Activated T-helper 2 cell treated with anti-CD3 and anti-CD28 coated beads, Interferon-gamma antibody, Interleukin-2, Interleukin-4, amounts not matched to agents 10 μg/mL and 5 μg/mL and 100 μg/mL, durations not matched to agents 14 hours and 24 hours and 36 hours (primary cell): ENCODE measurements around the gene ATG16L2. TPM values are rescaled to one million over a fixed set of nuclear protein-coding genes. Genes with fewer than 3 reads are reported as not detected.
"Not testable (repeated sequence)": the region's sequence is repeated elsewhere in the genome, so short reads cannot be mapped to it uniquely, and the experiment has no call there.

ENCODE experiments used
- DNase-seq: peaks from one replicate; pipeline ENCODE4 v3.0.0; 2021; ENCODE audit warnings: low spot score
- H3K27ac Mint-ChIP-seq: one replicate; pipeline ENCODE4 v1.8.0; 2021; ENCODE audit warnings: mixed read lengths
- H3K27me3 Mint-ChIP-seq: one replicate; pipeline ENCODE4 v1.8.0; 2021; ENCODE audit warnings: low read depth, mixed read lengths
- H3K36me3 Mint-ChIP-seq: one replicate; pipeline ENCODE4 v1.8.0; 2021; ENCODE audit warnings: low read depth, mixed read lengths
- H3K4me1 Mint-ChIP-seq: one replicate; pipeline ENCODE4 v1.8.0; 2021; ENCODE audit warnings: low read depth, mixed read lengths
- H3K4me3 Mint-ChIP-seq: one replicate; pipeline ENCODE4 v1.8.0; 2021; ENCODE audit warnings: low read depth, mild to moderate bottlenecking, moderate library complexity, mixed read lengths
- H3K9me3 Mint-ChIP-seq: one replicate; pipeline ENCODE4 v1.8.0; 2021; ENCODE audit warnings: mixed read lengths
- intact Hi-C: fragments of 100-400 bp; cut with micrococcal nuclease; formaldehyde crosslinking; loops from one replicate; pipeline ENCODE4 v1.15.1; 2023
- total RNA-seq: library from RNA; stranded (reverse); gene quantifications from 2 replicates; pipeline ENCODE4 v1.2.3, GENCODE V29; 2022

Gene ATG16L2
- total RNA-seq, 1 donor from 2014 or later, result 87.1 TPM

GRCh38 chr11:72783144-72783905 is 30.9 kb upstream of the ATG16L2 start:
- intact Hi-C loops, result no loop called here
- H3K9me3 Mint-ChIP-seq, result no peaks in the 10 kb centered on the region
- no peak overlapping the region for H3K4me3 Mint-ChIP-seq
- H3K4me1 Mint-ChIP-seq, result peaks cover 14% of the 10 kb centered on the region
- no peaks in the 10 kb centered on the region for H3K36me3 Mint-ChIP-seq
- no peak overlapping the region for H3K27ac Mint-ChIP-seq
- H3K27me3 Mint-ChIP-seq, result peaks cover 6% of the 10 kb centered on the region
- DNase-seq, result no peak

DNA sequence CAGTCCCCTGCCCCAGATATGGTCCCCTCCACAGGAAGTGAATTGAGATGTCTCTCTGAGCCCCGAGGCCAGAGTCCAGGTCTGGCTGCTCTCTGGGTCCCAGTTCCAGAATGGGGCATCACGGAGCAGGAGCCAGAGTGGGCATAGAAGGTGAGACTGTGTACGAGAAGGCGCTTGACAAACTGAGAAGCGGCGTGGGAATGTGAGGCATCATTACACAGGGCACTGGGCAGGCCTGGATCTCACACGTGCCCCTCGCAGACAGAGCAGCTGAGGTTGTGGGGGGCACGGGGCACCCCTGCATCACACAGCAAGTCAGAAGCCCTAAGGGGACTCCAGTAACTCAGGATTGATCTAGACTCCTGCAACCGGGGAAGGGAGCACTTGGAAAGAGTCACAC is 29.5 kb upstream of the ATG16L2 start:
- Mint-ChIP-seq H3K27ac (no peak overlapping the region), H3K27me3 (peaks cover 4% of the 10 kb centered on the region), H3K4me3 (no peak overlapping the region), H3K9me3 (no peaks in the 10 kb centered on the region), H3K36me3 (no peaks in the 10 kb centered on the region), H3K4me1 (peaks cover 14% of the 10 kb centered on the region)
- no peak for DNase-seq
- intact Hi-C loops, result no loop called here

- Mint-ChIP-seq H3K36me3 (no peaks in the 10 kb centered on the region), H3K9me3 (no peaks in the 10 kb centered on the region)
These were observed 27.7 kb upstream of the ATG16L2 start for GRCh38 chr11:72786305-72787215.

DNA sequence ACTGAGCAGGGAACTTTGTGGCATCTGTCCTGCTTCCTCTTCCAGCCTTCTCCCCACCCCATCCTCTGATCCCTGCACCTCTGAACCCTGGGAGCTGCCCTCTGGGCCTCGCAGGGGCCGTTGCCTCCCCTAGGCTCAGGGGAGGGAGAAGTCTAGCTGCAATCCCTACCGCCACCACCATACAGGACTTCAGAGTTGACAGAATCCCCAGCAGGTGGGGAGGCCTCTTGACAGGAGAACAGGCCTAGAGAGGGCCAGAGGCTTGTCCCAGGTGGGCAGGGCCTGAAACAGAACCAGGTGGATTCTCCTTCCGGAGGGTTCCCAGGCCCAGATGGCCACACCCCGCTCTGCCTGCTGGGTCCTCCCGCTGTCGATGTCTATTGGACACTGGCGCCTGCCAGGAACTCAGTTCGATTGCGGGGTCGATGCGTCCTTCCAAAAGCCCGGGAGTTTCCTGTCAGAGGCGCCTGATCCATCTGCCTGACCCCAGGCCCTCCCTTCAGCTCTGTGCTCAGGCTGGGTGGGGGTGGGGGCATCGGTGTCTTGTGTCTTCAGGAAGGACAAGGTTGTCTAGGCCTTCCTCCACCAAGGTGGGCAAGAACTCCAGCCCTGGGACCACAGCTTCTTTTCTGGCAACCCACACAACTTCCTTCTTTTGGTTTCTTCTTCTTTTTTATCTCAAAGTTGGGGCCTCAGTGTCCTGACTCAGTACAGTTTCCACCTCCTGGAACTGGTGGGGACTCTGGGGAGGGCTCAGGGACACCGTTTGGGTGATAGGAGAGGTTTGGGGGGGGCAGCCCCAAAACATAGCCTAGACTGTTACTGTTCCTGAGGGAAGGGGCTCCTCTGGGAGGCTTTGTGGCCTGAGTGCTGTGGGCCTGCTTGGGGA is 26.8 kb upstream of the ATG16L2 start:
- intact Hi-C loops, result no loop called here
- DNase-seq, result no peak
- Mint-ChIP-seq H3K4me1 (peaks cover 10% of the 10 kb centered on the region), H3K4me3 (no peak overlapping the region), H3K27ac (peak overlapping the region; percentile 38), H3K36me3 (no peaks in the 10 kb centered on the region), H3K9me3 (no peaks in the 10 kb centered on the region), H3K27me3 (no peaks in the 10 kb centered on the region)

More at GRCh38 chr11:72786305-72787215, 27.7 kb upstream of the ATG16L2 start:
- DNase-seq, result no peak
- H3K27ac Mint-ChIP-seq, result no peak overlapping the region
- H3K4me3 Mint-ChIP-seq, result no peak overlapping the region
- H3K4me1 Mint-ChIP-seq, result peaks cover 14% of the 10 kb centered on the region
- no peaks in the 10 kb centered on the region for H3K27me3 Mint-ChIP-seq
- intact Hi-C loops, result no loop called here

DNA sequence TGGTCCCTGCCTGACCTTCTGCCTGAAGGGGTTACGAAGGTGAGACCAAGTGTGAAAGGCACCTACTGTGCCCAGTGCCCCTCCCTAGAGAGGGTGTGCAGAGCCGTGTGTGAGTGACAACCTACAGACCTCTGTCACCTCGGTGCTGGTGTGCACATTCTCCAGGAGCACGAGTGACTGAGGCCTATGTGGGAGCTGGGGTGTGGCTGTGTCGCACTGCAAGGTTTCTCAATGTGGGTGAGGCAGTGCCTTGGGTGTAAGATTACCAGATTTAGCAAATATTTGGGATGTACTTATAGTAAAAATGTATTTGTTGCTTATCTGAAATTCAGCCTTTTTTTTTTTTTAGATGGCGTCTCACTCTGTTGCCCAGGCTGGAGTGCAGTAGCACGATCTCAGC is 26.0 kb upstream of the ATG16L2 start:
- intact Hi-C loops, result no loop called here
- Mint-ChIP-seq H3K9me3 (no peaks in the 10 kb centered on the region), H3K27ac (no peak overlapping the region), H3K4me3 (no peak overlapping the region), H3K27me3 (no peaks in the 10 kb centered on the region), H3K4me1 (peaks cover 16% of the 10 kb centered on the region), H3K36me3 (no peaks in the 10 kb centered on the region)
- no peak for DNase-seq

- H3K36me3 Mint-ChIP-seq, result no peaks in the 10 kb centered on the region
- no peaks in the 10 kb centered on the region for H3K9me3 Mint-ChIP-seq
- no peak overlapping the region for H3K27ac Mint-ChIP-seq
These were observed 24.6 kb upstream of the ATG16L2 start for GRCh38 chr11:72789493-72790131.

DNA sequence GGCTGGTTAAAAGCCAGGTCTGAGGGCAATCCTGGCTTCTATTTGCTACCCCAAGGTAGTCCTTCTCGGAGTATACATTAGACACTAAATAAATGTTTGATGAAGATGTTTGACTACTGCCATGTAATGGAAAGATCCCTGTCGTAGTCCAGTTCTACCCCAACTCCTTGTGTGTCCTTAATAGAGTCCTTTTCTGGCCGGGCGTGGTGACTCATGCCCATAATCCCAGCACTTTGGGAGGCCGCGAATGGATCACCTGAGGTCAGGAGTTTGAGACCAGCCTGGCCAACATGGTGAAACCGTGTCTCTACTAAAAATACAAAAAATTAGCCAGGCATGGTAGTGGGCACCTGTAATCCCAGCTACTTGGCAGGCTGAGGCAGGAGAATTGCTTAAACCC is 23.0 kb upstream of the ATG16L2 start:
- H3K4me3 Mint-ChIP-seq, H3K9me3 Mint-ChIP-seq, H3K27me3 Mint-ChIP-seq, H3K36me3 Mint-ChIP-seq, DNase-seq, intact Hi-C loops, H3K27ac Mint-ChIP-seq: not testable (repeated sequence)
- peaks cover 28% of the 10 kb centered on the region for H3K4me1 Mint-ChIP-seq

More at GRCh38 chr11:72789493-72790131, 24.6 kb upstream of the ATG16L2 start:
- intact Hi-C loops, result no loop called here
- no peak for DNase-seq
- no peak overlapping the region for H3K4me3 Mint-ChIP-seq
- peaks cover 25% of the 10 kb centered on the region for H3K4me1 Mint-ChIP-seq
- no peaks in the 10 kb centered on the region for H3K27me3 Mint-ChIP-seq

DNA sequence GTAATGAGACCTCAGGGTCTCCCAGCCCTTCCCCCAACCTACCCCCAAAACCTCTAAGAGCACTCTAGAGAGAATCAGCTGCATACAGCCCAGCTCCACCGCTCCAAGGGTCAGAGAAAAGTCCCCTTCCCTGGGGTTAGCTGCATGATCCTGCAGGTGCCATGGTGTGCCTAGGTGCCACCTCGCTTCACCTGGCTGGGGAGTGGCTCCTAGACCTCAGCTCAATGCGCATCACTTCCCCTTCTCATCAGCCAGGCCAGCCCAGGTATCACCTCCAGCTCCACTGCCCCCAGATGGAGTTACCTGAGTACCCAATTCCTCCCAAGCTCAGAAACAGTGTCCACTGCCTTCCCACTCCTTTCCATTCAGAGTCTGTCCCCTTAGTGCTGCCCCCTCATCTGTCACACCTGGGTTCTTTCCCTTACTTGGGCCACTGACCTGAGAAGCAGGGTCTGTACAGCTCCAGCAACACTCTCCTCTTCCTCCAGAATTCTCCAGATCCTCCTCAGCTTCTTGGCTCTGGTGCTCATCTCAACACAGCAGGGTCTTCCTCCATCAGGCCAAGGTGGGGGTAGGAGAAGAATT is 21.7 kb upstream of the ATG16L2 start:
- no peak for DNase-seq
- no peaks in the 10 kb centered on the region for H3K27me3 Mint-ChIP-seq
- H3K9me3 Mint-ChIP-seq, result no peaks in the 10 kb centered on the region
- peaks cover 28% of the 10 kb centered on the region for H3K4me1 Mint-ChIP-seq
- H3K27ac Mint-ChIP-seq, result peak overlapping the region; percentile 100
- H3K4me3 Mint-ChIP-seq, result no peak overlapping the region
- intact Hi-C loops, result loop anchor here (1.0 kb wide), 1 partner anchor 70 kb away; no protein-coding TSS in a partner anchor
- H3K36me3 Mint-ChIP-seq, result no peaks in the 10 kb centered on the region

DNA sequence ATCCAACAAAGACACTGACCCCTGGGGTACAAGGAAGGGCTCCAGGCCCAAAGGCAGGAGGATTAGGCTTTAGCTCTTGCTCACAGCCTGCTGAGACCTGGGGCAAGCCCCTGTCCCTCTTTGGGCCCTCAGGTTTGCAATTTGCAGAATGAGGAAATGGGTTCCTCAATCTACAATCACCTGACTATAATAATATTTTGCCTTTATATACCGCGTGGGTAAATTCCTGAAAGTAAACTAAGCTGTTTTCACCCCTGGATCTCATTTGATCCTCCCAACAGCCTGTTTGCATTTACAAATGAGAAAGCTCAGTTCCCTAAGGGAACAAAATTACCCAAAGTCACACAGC is 21.2 kb upstream of the ATG16L2 start:
- Mint-ChIP-seq H3K36me3 (no peaks in the 10 kb centered on the region), H3K4me3 (peak overlapping the region; percentile 96), H3K9me3 (no peaks in the 10 kb centered on the region), H3K4me1 (peaks cover 24% of the 10 kb centered on the region), H3K27me3 (no peaks in the 10 kb centered on the region), H3K27ac (peak overlapping the region; percentile 100)
- intact Hi-C loops, result loop anchor here (1.0 kb wide), 1 partner anchor 71 kb away; no protein-coding TSS in a partner anchor
- DNase-seq, result no peak

DNA sequence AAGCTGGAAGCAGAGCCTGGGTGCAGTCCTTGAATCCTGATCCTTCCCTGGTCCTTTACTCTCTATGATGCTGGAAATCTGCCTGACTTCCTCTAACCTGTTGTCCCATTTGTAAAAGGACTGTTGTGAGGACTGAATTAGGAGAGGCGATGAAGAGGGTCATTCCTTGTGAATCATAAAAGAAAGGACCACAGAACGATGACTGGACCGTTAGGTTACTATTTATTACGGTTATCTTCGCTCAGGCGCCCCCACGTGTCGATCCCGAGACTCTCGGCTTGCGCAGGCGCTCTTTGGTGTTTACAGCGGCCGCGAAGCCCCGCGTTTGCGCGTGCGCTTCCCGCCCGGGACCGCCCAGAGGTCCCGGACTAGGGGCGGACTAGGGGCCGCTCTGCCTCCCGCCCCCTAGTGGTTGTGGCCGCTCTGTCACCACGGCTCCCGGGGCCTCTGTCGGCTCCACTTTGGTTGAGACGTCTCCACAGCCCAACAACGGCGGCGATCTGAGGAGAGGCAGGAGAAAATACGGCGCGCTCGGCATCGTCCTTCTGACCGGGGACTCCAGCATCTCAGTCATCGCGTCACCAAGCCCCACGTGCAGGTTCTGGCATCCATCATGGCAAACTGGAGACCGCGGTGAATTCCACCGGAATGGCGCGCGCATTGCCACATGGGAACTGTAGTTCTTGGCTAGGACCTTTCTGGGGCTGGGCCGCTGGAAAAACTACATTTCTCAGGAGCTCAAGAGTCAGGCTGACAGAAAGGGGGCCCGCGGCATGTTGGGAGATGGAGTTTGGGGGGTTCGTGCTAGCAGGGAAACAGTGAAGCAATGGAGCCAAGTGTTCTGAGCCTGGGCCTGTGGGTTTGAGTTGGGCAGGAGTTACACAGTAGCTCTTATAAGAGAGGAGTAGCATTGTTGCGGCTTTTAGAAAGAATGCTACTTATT is 20.5 kb upstream of the ATG16L2 start, which contains the start of gene STARD10:
Gene STARD10 (minus strand): TSS at position 623 of the 943 bp plus-strand sequence. CDS start 12,866 bp downstream, outside the sequence.
- Mint-ChIP-seq H3K9me3 (no peaks in the 10 kb centered on the region), H3K4me1 (peaks cover 21% of the 10 kb centered on the region), H3K27ac (peak within 1 kb of the TSS; percentile 100), H3K27me3 (no peaks in the 10 kb centered on the region), H3K4me3 (peak within 1 kb of the TSS; percentile 96), H3K36me3 (no peaks in the 10 kb centered on the region)
- intact Hi-C loops, result loop anchor here (1.0 kb wide), 2 partner anchors 20 to 71 kb away; no protein-coding TSS in a partner anchor
- DNase-seq, result peak; percentile 93

GRCh38 chr11:72798361-72798760 is 15.8 kb upstream of the ATG16L2 start:
- intact Hi-C loops, result no loop called here
- DNase-seq, result no peak
- peaks cover 10% of the 10 kb centered on the region for H3K4me1 Mint-ChIP-seq
- no peaks in the 10 kb centered on the region for H3K36me3 Mint-ChIP-seq
- H3K27me3 Mint-ChIP-seq, result no peaks in the 10 kb centered on the region
- H3K9me3 Mint-ChIP-seq, result no peaks in the 10 kb centered on the region
- no peak overlapping the region for H3K4me3 Mint-ChIP-seq
- H3K27ac Mint-ChIP-seq, result no peak overlapping the region
